HepG2 (cell line): Measurements from ENCODE around the gene CADM1. TPM values are rescaled to one million over a fixed set of nuclear protein-coding genes. Genes with fewer than 3 reads are reported as not detected.

Experiments used
- ATM ChIP-seq: fragments of 450-650 bp; IDR thresholded peaks from 2 replicates; pipeline ENCODE4 v1.7.1; 2017; ENCODE audit warnings: mild to moderate bottlenecking, borderline replicate concordance
- CENPBD1 ChIP-seq: sonication (generic); formaldehyde crosslinking; IDR thresholded peaks from 2 replicates; pipeline ENCODE4 v1.8.0; 2022; ENCODE audit warnings: missing genetic modification reagents, low read depth, mild to moderate bottlenecking, borderline replicate concordance
- DNMT3B ChIP-seq: conservative IDR thresholded peaks from 2 replicates; pipeline ENCODE4 v1.6.1; 2016; ENCODE audit warnings: missing biosample characterization, control low read depth
- DZIP1 ChIP-seq: sonication (generic); formaldehyde crosslinking; IDR thresholded peaks from 2 replicates; pipeline ENCODE4 v1.5.0; 2020; ENCODE audit warnings: mild to moderate bottlenecking, missing genetic modification reagents
- ETV5 ChIP-seq: IDR thresholded peaks from 2 replicates; pipeline ENCODE4 v1.6.1; 2018; ENCODE audit warnings: missing biosample characterization, missing genetic modification reagents, inconsistent platforms, borderline replicate concordance
- FOXA1 ChIP-seq, 2 experiments: fragments of 450-650 bp in 1 of 2; sonication (generic) in 1 of 2; formaldehyde crosslinking in 1 of 2; IDR thresholded peaks; 2 replicates each; pipeline versions ENCODE4 v1.4.0 to v1.6.1; 2016 to 2020; ENCODE audit warnings: missing genetic modification reagents in 1 of 2
- HNRNPK ChIP-seq: fragments of 200-400 bp; formaldehyde crosslinking; IDR thresholded peaks from 2 replicates; pipeline ENCODE4 v1.6.1; 2018; ENCODE audit warnings: low read length, low read depth, moderate library complexity, mild to moderate bottlenecking; ENCODE audit not compliant: poor library complexity, severe bottlenecking
- IKZF4 ChIP-seq: sonication (generic); formaldehyde crosslinking; IDR thresholded peaks from 2 replicates; pipeline ENCODE4 v1.5.1; 2020; ENCODE audit warnings: borderline replicate concordance, mild to moderate bottlenecking, low read depth, missing genetic modification reagents; ENCODE audit errors: not compliant biosample characterization
- IRF1 ChIP-seq: sonication (generic); formaldehyde crosslinking; IDR thresholded peaks from 2 replicates; pipeline ENCODE4 v1.4.0; 2020; ENCODE audit warnings: low read depth, mild to moderate bottlenecking, missing genetic modification reagents
- NFATC3 ChIP-seq: sonication (generic); formaldehyde crosslinking; IDR thresholded peaks from 2 replicates; pipeline ENCODE4 v1.5.1; 2020; ENCODE audit warnings: mild to moderate bottlenecking, missing genetic modification reagents
- PRDM4 ChIP-seq: sonication (generic); formaldehyde crosslinking; IDR thresholded peaks from 2 replicates; pipeline ENCODE4 v1.9.0; 2021; ENCODE audit warnings: missing genetic modification reagents, borderline replicate concordance
- PRPF4 ChIP-seq: fragments of 200-400 bp; formaldehyde crosslinking; IDR thresholded peaks from 2 replicates; pipeline ENCODE4 v1.6.1; 2016; ENCODE audit warnings: low read length, low read depth; ENCODE audit not compliant: poor library complexity, severe bottlenecking
- PTBP1 ChIP-seq: fragments of 200-400 bp; formaldehyde crosslinking; IDR thresholded peaks from 2 replicates; pipeline ENCODE4 v1.6.1; 2018; ENCODE audit warnings: low read length, low read depth; ENCODE audit not compliant: poor library complexity, severe bottlenecking
- SAP130 ChIP-seq: IDR thresholded peaks from 2 replicates; pipeline ENCODE4 v1.6.1; 2016; ENCODE audit warnings: low read depth
- ZFP36 ChIP-seq: fragments of 150-350 bp; IDR thresholded peaks from 2 replicates; pipeline ENCODE4 v1.6.1; 2018; ENCODE audit warnings: borderline replicate concordance, low read length, low read depth; ENCODE audit not compliant: partially characterized antibody
- ZNF180 ChIP-seq: sonication (generic); formaldehyde crosslinking; IDR thresholded peaks from 2 replicates; pipeline ENCODE4 v1.4.0; 2020; ENCODE audit warnings: low read depth, missing genetic modification reagents, borderline replicate concordance
- ZNF672 ChIP-seq: sonication (generic); formaldehyde crosslinking; IDR thresholded peaks from 2 replicates; pipeline ENCODE4 v1.8.1; 2022; ENCODE audit warnings: missing genetic modification reagents
- ZNF761 ChIP-seq: sonication (generic); formaldehyde crosslinking; conservative IDR thresholded peaks from 2 replicates; pipeline ENCODE4 v1.4.0; 2020; ENCODE audit warnings: mild to moderate bottlenecking, missing genetic modification reagents
- ZNF775 ChIP-seq: sonication (generic); formaldehyde crosslinking; IDR thresholded peaks from 2 replicates; pipeline ENCODE4 v1.4.0; 2020; ENCODE audit warnings: missing genetic modification reagents, mild to moderate bottlenecking, moderate library complexity, borderline replicate concordance
- ZNF776 ChIP-seq: sonication (generic); formaldehyde crosslinking; IDR thresholded peaks from 2 replicates; pipeline ENCODE4 v1.4.0; 2020; ENCODE audit warnings: mild to moderate bottlenecking, missing genetic modification reagents
- ZNF878 ChIP-seq: sonication (generic); formaldehyde crosslinking; IDR thresholded peaks from 2 replicates; pipeline ENCODE4 v1.8.1; 2023; ENCODE audit warnings: mild to moderate bottlenecking, missing genetic modification reagents, moderate library complexity
- ZSCAN12 ChIP-seq: sonication (generic); formaldehyde crosslinking; IDR thresholded peaks from 2 replicates; pipeline ENCODE4 v1.9.0; 2021; ENCODE audit warnings: mild to moderate bottlenecking, missing genetic modification reagents
- polyA plus RNA-seq, 8 experiments: library from polyadenylated mRNA; depleted of rRNA in 3 of 8; stranded (reverse) in 7 of 8; unstranded in 1 of 8; fragments of >200 nt; fragmentation: Illumina TruSeq in 4 of 8; extraction: Trizol in 4 of 8; gene quantifications; 2 replicates each; pipeline versions ENCODE4 v1.2.1 to v1.2.3, GENCODE V29; 2011 to 2016; ENCODE audit warnings: low read depth in 4 of 8, missing spikeins in 1 of 8, mixed read lengths in 1 of 8; ENCODE audit not compliant: insufficient read depth in 1 of 8
- total RNA-seq, 5 experiments: library from RNA; depleted of rRNA; stranded (reverse); fragments of >200 nt; fragmentation: Illumina TruSeq; extraction: Trizol; gene quantifications; 2 replicates each; pipeline ENCODE4 v1.2.3, GENCODE V29; 2016; ENCODE audit warnings: low read depth in 1 of 5

The CADM1 gene
- total and polyA plus RNA-seq, 2 of the 13 experiments (the other 11 are each of a cell fraction or from before 2014, with no cell fraction given): 71.3 to 122 TPM

GRCh38 chr11:115475564-115475963 is 28.7 kb downstream of the CADM1 start (continued):
- TF ChIP-seq IRF1 (CRISPR knock-in tag) (no peak), ZNF180 (CRISPR knock-in tag) (no peak), ZNF775 (CRISPR knock-in tag) (no peak), PRPF4 (no peak), PTBP1 (no peak), ZNF672 (CRISPR knock-in tag) (no peak), IKZF4 (CRISPR knock-in tag) (no peak), ZSCAN12 (no peak), ATM (no peak), ZNF878 (CRISPR knock-in tag) (no peak), CENPBD1 (no peak), DNMT3B (CRISPR knock-in tag) (no peak), ZNF776 (CRISPR knock-in tag) (no peak), FOXA1 (IDR thresholded peaks at IDR 0.05) (no peak), FOXA1 (CRISPR knock-in tag; IDR thresholded peaks at IDR 0.05) (no peak), DZIP1 (no peak), NFATC3 (CRISPR knock-in tag) (no peak), HNRNPK (no peak), ZNF761 (CRISPR knock-in tag) (0 out of 2 replicates have a peak, but pooled peaks have one; percentile 34), PRDM4 (no peak), ETV5 (CRISPR knock-in tag) (no peak), SAP130 (peak; percentile 22; the same call in 1 of the 2 replicates), ZFP36 (no peak)
